ENCODE results near the gene SLC25A24. TPM values are rescaled to one million over a fixed set of nuclear protein-coding genes. Genes with fewer than 3 reads are reported as not detected.

Gene SLC25A24
- total and polyA plus RNA-seq, 4 donors = 1.3 to 8.6 (median 3.0) TPM

DNA sequence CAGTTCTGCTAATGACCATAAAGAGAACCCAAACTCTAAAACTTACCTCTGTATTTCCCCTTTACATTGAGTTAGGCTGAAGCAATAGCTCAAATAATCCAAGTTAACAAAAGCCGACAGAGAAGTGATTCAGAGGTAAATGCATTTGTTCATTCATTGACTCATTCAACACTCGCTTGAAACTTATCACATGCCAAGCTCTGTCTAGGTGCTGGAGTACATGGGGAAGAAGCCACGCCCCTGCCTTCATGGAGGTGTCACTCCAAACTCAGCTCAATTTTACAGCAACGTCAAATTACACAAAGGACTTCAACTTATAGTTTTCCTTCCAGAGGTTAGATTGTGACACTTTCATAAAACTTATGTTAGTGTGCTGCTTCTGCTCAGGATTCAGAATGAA is 45.8 kb downstream of the SLC25A24 start:
- Histone ChIP-seq H3K4me1 (ENCODE audit: control insufficient read depth in 4 of 4, insufficient read depth in 4 of 4, low read length in 3 of 4) (no peaks in the 10 kb centered on the region), H3K27me3 (ENCODE audit: control insufficient read depth in 4 of 4, insufficient read depth in 4 of 4, low read length in 3 of 4) (no peaks in the 10 kb centered on the region), H3K36me3 (ENCODE audit: control insufficient read depth in 4 of 4, insufficient read depth in 3 of 4, low read depth in 1 of 4, low read length in 3 of 4) (no peaks in the 10 kb centered on the region), H3K9ac (ENCODE audit: low read depth in 1 of 2, low read length in 2 of 2) (no peak overlapping the region), H3K4me3 (ENCODE audit: low read depth in 1 of 3, low read length in 3 of 3) (no peak overlapping the region), H3K27ac (ENCODE audit: low read depth in 1 of 2, low read length in 2 of 2) (no peak overlapping the region), H3K9me3 (ENCODE audit: control insufficient read depth in 4 of 4, low read length in 3 of 4) (no peaks in the 10 kb centered on the region)
- TF ChIP-seq RXRA (IDR thresholded peaks at IDR 0.05) = no peak
- no peak for TF ChIP-seq NR2F2 (IDR thresholded peaks at IDR 0.05)
- TF ChIP-seq FOXA2 (IDR thresholded peaks at IDR 0.05) = no peak
- TF ChIP-seq, protein P1, sequence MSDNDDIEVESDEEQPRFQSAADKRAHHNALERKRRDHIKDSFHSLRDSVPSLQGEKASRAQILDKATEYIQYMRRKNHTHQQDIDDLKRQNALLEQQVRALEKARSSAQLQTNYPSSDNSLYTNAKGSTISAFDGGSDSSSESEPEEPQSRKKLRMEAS (IDR thresholded peaks at IDR 0.05) = no peak
- no peak for TF ChIP-seq YY1 (IDR thresholded peaks at IDR 0.05)
- TF ChIP-seq RAD21 (IDR thresholded peaks at IDR 0.05) = no peak
- no peak for TF ChIP-seq GABPA (IDR thresholded peaks at IDR 0.05 in 1 of 2, conservative IDR thresholded peaks at IDR 0.05 in 1 of 2)
- TF ChIP-seq, protein P2, sequence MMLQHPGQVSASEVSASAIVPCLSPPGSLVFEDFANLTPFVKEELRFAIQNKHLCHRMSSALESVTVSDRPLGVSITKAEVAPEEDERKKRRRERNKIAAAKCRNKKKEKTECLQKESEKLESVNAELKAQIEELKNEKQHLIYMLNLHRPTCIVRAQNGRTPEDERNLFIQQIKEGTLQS (IDR thresholded peaks at IDR 0.05) = no peak
- TF ChIP-seq TAF1 (conservative IDR thresholded peaks at IDR 0.05) = no peak
- no peak for TF ChIP-seq EGR1 (IDR thresholded peaks at IDR 0.05; ENCODE audit: low read depth in 2 of 2)
- no peak for TF ChIP-seq JUND (IDR thresholded peaks at IDR 0.05)
- TF ChIP-seq FOXA1 (IDR thresholded peaks at IDR 0.05) = no peak
- TF ChIP-seq HNF4A (conservative IDR thresholded peaks at IDR 0.05) = no peak
- TF ChIP-seq, protein P3, sequence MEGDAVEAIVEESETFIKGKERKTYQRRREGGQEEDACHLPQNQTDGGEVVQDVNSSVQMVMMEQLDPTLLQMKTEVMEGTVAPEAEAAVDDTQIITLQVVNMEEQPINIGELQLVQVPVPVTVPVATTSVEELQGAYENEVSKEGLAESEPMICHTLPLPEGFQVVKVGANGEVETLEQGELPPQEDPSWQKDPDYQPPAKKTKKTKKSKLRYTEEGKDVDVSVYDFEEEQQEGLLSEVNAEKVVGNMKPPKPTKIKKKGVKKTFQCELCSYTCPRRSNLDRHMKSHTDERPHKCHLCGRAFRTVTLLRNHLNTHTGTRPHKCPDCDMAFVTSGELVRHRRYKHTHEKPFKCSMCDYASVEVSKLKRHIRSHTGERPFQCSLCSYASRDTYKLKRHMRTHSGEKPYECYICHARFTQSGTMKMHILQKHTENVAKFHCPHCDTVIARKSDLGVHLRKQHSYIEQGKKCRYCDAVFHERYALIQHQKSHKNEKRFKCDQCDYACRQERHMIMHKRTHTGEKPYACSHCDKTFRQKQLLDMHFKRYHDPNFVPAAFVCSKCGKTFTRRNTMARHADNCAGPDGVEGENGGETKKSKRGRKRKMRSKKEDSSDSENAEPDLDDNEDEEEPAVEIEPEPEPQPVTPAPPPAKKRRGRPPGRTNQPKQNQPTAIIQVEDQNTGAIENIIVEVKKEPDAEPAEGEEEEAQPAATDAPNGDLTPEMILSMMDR (IDR thresholded peaks at IDR 0.05; ENCODE audit: low read depth, low read length, missing input control) = no peak
- TF ChIP-seq, protein P4, sequence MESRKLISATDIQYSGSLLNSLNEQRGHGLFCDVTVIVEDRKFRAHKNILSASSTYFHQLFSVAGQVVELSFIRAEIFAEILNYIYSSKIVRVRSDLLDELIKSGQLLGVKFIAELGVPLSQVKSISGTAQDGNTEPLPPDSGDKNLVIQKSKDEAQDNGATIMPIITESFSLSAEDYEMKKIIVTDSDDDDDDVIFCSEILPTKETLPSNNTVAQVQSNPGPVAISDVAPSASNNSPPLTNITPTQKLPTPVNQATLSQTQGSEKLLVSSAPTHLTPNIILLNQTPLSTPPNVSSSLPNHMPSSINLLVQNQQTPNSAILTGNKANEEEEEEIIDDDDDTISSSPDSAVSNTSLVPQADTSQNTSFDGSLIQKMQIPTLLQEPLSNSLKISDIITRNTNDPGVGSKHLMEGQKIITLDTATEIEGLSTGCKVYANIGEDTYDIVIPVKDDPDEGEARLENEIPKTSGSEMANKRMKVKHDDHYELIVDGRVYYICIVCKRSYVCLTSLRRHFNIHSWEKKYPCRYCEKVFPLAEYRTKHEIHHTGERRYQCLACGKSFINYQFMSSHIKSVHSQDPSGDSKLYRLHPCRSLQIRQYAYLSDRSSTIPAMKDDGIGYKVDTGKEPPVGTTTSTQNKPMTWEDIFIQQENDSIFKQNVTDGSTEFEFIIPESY (IDR thresholded peaks at IDR 0.05) = no peak
- TF ChIP-seq SP1 (IDR thresholded peaks at IDR 0.05) = no peak
- TF ChIP-seq, protein P5, sequence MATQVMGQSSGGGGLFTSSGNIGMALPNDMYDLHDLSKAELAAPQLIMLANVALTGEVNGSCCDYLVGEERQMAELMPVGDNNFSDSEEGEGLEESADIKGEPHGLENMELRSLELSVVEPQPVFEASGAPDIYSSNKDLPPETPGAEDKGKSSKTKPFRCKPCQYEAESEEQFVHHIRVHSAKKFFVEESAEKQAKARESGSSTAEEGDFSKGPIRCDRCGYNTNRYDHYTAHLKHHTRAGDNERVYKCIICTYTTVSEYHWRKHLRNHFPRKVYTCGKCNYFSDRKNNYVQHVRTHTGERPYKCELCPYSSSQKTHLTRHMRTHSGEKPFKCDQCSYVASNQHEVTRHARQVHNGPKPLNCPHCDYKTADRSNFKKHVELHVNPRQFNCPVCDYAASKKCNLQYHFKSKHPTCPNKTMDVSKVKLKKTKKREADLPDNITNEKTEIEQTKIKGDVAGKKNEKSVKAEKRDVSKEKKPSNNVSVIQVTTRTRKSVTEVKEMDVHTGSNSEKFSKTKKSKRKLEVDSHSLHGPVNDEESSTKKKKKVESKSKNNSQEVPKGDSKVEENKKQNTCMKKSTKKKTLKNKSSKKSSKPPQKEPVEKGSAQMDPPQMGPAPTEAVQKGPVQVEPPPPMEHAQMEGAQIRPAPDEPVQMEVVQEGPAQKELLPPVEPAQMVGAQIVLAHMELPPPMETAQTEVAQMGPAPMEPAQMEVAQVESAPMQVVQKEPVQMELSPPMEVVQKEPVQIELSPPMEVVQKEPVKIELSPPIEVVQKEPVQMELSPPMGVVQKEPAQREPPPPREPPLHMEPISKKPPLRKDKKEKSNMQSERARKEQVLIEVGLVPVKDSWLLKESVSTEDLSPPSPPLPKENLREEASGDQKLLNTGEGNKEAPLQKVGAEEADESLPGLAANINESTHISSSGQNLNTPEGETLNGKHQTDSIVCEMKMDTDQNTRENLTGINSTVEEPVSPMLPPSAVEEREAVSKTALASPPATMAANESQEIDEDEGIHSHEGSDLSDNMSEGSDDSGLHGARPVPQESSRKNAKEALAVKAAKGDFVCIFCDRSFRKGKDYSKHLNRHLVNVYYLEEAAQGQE (IDR thresholded peaks at IDR 0.05) = no peak
- no peak for TF ChIP-seq HNF4G (IDR thresholded peaks at IDR 0.05)
- 74% methylated on average over 4 of the region's 4 CpGs for WGBS
- DNase-seq (ENCODE audit: low spot score) = no peak

Measured in liver (tissue), 9 donors.